ENCODE data around the gene TLX2.

GRCh38 chr2:74491648-74492544, 22.4 kb upstream of the TLX2 start:
- TF ChIP-seq, protein P1, sequence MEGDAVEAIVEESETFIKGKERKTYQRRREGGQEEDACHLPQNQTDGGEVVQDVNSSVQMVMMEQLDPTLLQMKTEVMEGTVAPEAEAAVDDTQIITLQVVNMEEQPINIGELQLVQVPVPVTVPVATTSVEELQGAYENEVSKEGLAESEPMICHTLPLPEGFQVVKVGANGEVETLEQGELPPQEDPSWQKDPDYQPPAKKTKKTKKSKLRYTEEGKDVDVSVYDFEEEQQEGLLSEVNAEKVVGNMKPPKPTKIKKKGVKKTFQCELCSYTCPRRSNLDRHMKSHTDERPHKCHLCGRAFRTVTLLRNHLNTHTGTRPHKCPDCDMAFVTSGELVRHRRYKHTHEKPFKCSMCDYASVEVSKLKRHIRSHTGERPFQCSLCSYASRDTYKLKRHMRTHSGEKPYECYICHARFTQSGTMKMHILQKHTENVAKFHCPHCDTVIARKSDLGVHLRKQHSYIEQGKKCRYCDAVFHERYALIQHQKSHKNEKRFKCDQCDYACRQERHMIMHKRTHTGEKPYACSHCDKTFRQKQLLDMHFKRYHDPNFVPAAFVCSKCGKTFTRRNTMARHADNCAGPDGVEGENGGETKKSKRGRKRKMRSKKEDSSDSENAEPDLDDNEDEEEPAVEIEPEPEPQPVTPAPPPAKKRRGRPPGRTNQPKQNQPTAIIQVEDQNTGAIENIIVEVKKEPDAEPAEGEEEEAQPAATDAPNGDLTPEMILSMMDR (IDR thresholded peaks at IDR 0.05), result no peak
- no peak for TF ChIP-seq POLR2AphosphoS5 (IDR thresholded peaks at IDR 0.05)

All from breast epithelium (tissue), 3 donors.